GM19193 (cell line): ENCODE results near the gene ENOX1.

Experiments used
- POLR2A ChIP-seq: IDR thresholded peaks from 4 replicates; pipeline ENCODE4 v1.6.1; 2011; ENCODE audit not compliant: insufficient read depth, insufficient read length; ENCODE audit errors: extremely low read depth

ENOX1 gene

DNA sequence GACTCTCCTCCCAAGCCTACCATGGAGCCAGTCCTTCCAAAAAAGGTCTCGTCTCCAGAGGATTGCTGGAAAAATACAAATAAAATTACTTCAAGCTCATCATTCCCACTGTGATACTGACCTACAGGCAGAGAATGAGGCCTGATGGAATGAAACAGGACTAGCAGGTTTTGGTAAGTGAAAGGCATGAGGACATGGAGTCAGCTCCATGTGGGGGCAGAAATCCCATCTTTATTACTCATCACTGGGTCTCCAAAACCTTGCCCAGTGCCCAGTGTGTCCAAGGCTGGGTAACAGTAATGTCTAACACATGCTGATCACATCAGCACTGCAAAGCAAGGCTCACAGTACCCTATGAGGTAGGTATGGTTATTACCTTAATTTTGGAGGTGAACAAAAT, 528.0 kb downstream of the ENOX1 start:
- no peak for TF ChIP-seq POLR2A

DNA sequence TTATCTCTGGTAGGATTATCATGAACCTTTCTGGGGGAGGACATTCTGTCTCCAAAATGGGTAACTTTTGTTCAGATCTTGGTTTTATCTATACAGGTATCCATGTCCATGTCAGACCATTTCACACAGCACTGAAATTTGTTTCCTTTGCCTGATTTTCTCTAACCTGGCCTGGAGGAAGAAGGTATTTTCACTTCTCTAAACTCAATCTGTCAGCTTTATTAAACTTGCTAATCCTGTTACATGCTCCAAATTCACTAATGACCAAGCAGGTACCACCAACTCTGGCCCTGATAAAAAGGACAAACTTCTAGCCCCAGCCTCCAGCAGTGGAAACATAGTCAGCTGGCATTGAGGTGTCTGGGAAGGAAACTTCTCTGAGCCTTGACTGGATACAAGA, 529.0 kb downstream of the ENOX1 start:
- no peak for TF ChIP-seq POLR2A

DNA sequence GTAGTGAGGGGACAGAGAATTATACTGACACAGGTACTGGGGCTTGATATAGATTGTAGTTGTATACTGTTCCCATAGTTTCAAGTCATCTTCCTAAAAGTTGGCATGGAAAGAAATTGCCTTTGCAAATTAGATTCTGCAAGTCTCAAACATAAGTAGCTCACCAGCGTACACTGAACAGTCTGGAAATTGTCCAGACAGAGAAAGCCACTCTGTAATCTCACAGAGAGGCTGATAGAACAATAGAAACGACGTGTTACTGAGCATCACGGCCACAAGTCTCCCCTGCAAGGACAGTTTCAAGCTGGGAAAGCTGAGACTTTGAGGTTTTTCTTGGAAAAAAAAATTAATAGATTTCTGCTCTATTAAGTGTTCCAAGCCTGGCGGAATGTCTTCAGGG, 534.8 kb downstream of the ENOX1 start:
- TF ChIP-seq POLR2A = no peak

DNA sequence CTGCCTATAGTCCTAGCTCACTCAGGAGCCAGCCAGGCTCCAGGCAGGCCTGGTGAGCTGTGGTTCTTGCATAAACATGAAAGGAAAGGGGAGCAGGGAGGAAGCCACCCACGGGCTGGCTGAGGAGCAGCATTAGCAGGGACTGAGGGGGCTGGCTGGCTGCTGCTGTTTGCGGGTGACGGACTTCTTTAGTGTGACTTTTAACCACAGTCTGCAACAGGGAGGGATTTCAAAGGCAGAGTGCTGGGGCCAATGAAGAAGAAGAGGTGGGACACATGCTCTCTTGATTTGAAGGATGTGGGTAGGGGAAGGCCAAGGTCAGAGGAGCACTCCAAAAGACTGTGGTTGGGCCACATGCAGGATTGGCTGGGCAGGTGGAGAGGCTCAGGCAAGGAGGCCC, 540.4 kb downstream of the ENOX1 start:
- TF ChIP-seq POLR2A = no peak

DNA sequence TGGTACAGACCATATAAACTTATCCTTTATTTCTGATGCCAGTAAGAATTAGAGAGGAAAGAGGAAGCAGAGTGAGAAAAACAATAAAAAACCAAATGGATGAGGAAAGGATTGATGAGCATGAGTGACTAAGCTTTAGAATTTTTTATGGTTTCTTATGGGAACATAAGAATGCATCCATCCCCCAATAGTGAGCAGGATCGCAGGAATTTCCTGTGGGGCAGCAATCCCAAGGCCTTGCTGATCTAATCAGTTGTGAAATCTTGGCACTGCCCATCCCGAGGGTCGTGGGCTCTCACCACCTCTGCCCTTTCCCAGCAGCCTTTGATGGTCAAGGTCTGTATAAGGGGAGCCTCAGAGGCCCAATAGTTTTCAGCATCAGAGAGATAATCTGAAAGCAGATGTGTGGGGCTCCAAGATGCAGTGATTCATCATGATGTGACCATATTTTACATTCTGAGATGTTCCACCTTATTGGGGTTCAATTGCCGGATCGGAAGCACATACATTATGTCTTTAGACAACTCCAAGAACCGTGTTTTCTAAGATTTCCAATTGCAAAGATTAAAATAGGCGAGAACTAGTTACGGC, 541.3 kb downstream of the ENOX1 start:
- TF ChIP-seq POLR2A = no peak

DNA sequence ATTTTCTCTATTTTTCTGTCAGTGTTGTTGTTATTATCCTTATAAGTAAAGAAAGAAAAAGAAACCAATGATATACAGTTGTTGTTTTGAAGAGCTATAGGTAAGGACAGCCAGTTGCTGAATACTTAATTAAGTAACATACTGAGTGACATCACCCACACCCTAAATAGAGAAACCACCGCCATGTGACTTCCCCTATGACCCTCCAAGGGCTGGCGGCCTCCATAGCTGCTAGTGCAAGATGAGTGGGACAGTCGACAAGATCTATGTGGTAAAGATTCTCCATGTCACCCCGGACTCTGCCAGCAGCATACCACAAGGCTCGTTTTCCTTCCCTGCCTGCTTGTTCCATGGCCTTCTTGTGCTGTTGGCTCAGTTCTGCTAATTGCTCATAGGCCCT, 542.3 kb downstream of the ENOX1 start:
- no peak for TF ChIP-seq POLR2A

DNA sequence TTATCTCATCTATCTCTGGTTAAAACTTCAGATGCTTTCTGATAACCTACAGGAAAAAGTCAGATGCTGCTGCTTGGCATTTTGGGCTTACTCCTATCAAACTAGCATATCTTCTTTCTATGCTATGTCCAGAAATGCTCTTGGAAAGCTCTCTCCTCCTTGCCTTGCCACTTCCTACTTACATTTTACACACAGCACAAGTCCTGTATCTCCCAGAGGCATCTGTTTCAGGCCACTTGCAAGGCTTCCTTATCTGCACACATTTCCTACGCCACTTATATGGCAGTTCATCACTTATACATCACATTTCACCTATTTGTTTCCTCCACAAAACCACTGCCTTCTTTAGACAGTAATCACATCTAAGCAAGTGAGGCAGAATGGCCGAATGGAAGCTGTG, 543.1 kb downstream of the ENOX1 start:
- TF ChIP-seq POLR2A = no peak

DNA sequence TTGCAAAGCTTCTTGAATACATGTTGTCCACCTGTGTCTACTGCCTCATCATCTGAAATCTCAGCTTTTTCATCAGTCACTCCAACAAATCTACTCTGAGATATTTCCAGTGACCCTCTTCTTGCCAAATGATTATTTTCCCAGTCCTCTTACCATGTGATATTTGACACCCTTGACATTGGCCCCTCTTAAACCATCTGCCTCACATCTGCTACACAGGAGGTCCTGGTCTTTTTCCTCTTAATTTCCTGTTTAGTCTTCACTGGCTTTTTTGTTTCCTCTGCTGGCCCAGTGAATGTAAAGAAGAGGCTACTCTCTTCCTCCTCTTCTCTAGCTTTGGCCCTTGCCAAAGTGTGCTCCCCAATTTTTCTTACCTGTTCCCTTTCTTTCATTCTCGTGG, 544.7 kb downstream of the ENOX1 start:
- TF ChIP-seq POLR2A = no peak

DNA sequence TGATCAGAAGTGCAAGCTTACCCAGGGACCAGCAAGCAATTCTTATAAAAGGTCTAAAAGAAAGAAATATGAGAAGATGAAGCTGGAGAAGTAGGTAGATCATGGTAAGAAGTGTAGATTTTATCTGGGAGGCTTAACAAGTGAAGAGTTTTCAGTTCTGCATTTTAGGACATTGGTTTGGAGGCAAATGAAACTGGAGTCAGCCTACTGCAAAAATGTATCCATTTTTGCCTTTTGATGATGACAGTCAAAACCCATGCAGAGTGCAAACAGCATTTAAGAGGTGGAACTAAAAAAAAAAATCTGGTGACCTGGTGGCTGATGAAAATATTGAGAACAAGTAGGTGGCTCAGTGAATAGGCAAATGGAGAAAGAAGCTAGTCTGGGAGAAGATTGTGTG, 546.5 kb downstream of the ENOX1 start:
- TF ChIP-seq POLR2A = no peak

DNA sequence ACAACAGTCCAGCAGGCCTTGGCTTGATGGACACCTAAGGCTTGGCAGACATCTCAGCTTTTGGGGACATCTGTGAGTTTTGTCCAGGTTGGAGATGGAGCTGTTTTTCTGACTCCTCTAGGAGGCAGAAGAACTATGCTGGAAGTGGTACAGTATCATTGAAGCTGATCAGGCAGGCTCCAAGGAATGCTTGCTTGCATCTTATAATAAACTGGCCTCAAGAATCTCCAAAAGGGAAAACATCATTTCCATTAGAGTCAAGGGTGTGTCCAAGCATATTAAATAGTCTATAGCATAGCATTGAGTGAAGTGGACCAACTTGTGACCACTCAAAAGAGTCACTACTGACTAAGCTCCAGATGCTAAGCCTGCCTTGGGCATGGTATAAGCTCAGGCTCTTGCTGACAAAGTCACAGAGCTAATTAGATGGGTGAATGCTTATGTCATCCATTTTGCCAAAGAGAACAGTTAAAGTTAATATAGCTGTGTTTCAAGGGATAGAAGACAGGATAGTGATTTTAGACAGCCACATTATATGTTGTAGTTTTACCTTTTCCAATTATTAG, 547.4 kb downstream of the ENOX1 start:
- no peak for TF ChIP-seq POLR2A

DNA sequence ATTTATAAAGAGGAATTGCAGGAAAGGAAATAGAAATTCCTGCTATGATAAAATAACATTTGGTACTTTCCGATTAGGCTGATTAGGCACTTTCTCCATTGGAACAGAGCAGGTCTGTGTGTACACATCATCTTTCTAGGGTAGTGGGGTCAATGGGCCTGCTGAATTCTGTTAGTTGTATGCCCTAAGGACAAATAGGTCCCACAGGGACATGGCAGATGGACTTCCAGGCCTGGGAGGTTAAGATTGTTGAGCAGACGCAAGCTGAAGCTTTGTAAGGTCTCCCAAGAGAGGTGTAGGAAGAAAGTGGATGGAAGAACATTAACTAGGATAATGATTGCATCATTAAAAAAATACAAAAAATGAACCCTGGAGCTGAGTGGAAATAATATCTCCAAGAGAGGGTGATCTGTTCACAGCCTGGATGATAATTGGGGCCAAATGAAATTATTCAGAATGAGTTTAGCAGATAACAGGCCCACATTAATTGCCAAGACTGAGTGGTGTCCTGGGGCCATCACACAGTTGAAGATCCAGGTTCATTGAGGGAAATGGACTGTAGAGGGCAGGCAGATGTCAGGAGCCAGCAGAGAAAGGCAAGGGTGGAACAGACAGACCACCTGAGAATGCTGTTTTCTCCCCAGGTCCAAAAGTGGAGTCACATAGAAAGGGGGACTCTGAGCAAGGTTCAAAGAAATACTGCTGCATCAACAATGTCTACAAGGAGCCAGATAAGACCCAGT, 548.3 kb downstream of the ENOX1 start:
- no peak for TF ChIP-seq POLR2A

DNA sequence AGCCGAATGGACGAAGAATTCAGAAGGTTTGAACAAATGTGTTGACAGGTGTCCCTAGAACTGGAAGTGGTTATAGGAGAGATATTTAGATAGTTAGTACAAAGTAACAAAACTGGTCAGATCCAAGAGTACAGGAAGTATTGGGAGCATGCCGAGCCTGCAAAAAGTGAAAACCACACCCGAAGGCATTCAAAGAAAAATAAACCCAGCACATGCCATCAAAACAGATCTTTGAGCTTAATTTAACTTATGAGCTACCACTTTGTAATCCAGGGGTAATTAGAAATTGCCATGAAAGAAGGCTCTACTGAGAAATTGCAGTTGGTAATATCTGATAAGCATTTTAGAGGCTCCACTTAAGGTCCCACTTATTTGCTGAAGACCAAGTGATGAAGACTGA, 549.2 kb downstream of the ENOX1 start:
- no peak for TF ChIP-seq POLR2A

DNA sequence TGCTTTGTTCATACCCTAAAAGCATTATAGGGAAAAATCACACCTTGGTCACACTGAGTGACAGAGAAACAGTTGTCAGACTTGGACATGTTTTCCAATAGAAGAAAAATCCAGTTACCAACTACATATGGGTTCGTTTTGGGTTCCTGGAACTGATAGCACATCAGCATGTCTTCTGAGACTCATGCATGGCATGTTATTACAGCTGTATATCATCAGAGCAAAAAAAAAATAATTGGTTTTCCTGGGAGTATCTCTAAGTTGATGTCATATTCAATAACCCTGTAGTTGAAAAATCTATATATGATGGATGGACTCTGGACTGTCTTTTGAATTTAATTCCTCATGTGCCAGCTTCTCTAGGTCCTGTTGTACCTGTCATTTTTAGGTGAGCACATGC, 551.7 kb downstream of the ENOX1 start:
- TF ChIP-seq POLR2A = no peak

DNA sequence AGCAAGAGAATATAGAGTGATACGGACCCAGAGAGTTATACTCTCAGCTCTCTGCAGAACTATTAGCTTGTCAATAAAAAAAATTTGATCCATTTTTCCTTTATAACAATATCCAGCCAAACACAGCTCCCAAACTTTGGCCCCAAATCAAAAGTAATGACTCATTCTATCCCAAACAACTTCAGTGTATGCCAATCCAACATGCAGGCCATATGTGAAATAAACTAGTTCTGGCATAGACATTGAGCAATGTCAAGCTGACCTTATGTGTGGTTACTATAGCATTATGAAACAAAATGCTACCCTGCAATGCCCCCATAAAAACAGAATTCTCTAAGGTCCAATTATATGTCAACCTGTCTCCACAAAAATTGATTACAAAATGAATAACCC, 553.9 kb downstream of the ENOX1 start:
- TF ChIP-seq POLR2A = no peak

DNA sequence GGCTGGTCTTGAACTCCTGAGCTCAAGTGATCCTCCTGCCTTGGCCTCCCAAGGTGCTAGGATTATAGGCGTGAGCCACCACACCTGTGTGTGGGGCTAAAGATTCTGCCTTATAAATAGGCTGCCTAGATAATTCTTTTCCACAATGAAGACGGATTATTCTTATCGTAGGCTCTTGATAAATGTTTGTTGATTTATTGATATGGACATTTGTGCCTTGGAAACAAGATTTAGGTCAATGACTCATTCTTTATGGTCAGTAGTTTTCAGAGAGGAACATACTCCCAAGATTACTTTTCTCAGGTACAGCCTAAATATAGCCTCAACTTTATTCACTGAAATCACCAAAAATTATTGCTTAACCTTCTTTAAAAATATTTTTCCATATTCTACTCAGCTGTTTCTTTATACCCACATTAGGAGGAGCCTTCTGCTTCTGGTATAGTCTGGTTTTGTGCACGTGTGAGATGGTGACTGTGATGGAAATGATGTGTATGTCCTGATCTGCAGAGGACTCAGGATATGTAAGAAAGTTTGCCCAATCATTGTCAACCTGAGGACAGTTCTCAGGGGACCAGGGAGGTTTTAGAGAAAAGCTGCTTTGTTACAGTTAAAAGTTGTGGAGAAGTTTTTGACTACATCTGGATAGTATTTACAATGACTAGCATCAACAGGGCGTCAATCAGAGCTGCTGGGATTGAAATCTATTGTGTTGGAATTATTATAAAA, 554.5 kb downstream of the ENOX1 start:
- TF ChIP-seq POLR2A = no peak

DNA sequence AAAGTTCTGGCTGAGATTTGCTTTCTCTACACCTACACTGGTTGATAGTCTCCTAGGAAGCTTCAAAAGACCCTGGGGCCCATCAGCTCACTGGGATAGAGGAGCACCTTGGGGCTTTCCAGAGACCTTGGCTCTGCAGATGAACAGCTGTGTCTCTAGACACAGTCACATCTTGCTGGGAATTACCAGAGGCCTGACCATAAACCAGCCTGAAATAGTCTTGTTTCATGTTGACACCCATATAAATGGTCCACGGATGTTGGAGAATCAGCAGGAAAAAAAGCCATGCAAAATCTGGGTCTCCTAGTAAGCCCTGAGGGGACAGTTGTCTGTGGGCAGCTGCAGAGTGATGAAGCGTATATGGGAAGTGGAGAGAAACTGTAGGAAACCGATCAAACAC, 555.8 kb downstream of the ENOX1 start:
- TF ChIP-seq POLR2A = no peak
